Middle frontal gyrus (tissue), 1 donor: Measurements from ENCODE around the gene ZFHX3.

ENCODE experiments used
- DNase-seq: peaks from one replicate; pipeline ENCODE4 v3.0.0-alpha.2; 2015; ENCODE audit warnings: low spot score; ENCODE audit errors: extremely low spot score

Gene ZFHX3

DNA sequence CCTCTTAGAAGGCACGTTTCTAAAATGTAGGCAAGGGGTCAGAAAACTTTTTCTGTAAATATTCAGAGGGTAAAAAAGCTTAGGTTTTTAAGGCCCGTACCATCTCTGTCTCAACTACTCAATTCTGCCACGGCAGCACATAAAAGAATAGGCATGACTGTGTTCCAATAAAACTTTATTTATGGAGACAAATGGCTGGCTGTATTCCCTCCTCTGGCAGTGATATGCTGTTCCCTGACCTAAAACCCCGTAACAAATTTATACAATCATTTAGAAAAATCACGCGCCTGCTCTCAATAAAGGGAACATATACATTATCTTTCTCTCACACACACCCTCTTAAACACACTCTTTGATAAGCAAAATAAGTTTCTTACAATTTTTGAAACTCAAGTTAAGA lies 138.7 kb downstream of the ZFHX3 start:
- no peak for DNase-seq

DNA sequence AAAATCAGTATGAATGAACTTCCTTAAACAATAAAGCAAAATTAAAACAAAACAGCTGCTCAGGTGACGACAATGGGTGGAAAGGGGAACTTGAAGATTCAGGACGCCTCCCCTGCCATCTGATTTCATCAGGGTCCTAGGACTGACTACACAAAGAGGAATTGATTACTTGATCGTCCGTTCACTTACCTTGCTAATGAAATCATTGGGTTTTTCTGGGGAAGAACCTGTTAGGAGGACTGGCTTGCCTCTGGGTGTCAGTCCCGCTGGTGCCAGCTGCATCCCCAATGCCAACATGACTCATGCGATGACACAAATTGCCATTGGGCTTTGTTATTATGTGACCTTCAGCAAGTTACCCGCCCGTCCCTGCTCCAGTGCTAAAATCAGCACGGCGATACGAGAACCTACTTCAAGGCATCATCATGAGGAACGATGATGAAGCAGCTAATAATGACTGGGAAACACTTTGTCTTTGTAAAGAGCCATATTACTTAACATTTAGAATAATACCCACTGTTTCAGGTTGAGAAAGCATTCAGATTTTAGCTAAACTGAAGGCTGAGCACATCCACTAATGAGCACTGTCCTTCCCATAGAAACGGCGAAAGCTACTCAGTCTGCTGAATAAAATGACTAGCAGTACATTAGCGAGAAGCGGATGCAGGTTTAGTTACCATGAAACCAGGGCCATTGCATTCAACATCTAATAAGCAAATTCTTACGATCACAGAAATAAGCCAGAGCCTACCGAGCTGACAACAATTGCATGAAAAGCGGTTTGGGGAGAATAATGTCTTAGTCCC lies 139.4 kb downstream of the ZFHX3 start:
- DNase-seq, result no peak

GRCh38 chr16:72905581-72905980 lies 142.3 kb downstream of the ZFHX3 start:
- DNase-seq, result no peak

DNA sequence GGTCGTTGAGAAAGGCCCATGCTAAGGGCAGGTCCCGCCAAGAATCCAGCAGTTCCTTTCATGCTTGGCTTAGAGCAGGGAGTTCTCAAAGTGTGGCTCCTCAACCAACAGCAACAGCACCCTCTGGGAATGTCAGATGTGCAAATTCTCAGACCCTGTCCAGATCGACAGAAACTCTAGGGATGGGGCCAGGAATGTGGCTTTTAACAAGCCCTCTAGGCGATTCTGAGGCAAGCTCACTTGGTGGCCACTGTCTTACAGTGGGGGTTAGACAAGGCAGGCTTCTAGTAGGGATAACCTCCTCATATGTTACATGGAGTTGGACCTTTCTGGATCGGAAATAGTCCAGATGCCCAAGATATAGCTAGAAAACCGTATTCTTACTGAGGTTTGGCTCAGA lies 144.8 kb downstream of the ZFHX3 start:
- no peak for DNase-seq

DNA sequence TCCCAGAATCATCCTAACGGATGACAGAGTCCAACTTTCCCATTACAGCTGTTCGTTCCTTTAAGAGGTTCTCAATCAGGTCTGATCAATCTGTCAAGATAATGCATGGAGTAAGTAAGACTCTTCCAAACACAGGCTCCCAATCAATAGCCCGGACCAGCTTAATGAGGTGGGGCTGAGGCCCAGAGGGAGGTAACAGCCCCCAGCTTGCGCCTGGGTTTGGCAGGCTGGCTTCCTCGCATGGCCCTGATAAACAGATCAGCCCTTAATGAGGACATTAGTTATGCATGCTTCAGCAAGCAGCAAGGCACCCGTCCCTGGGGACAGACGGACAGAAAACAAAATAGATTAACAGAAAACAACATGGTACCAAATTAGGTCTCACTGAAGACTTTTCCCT lies 145.7 kb downstream of the ZFHX3 start:
- DNase-seq, result no peak

DNA sequence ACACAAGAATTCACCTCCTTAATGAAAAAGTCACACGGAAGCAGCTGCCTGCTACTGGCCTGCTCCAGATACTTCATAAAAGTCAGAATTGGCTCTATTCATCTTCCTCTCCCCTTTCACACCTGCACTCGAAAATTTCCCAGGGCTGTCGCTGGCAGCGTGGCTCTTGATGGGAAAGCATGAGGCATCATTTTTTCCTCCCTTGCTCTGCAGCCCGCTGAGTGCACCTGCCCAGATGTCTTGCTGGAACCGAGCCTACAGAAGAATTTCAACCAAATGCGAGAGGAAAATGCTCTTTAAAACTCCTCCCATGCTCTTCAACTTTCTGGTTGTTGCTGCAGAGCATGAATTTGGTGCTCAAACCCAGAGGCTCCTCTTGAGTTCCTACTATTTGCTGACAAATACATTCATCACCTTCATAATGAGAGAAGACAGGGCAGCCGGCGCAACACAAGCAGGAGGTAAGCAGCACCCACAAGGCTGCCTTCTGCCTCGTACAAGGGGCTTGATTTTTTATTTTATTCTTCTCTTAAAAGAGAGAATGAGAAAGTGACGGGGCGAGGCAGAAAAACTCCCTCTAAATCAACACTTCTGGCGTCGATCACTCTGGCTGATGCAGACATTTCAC lies 146.8 kb downstream of the ZFHX3 start:
- no peak for DNase-seq

GRCh38 chr16:72898216-72898825 lies 149.6 kb downstream of the ZFHX3 start:
- DNase-seq, result no peak

DNA sequence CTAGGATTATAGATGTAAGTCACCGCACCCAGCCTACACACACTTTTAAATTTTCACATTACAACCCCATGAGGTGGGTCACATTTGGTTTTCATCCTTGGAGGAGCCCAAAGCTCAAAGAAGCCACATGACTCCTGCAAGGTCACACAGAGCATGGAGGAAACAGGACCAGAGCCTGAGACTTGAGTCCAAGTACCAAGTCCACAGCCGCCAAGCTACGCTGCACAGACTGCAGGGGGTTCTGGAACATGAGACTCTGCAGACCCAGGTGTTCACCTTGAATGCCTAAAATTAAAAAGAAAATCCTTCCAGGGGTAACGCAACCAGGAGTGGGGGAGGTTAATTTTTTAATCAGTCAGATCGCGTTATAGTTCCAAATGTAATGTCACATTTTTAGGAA lies 150.2 kb downstream of the ZFHX3 start:
- DNase-seq, result no peak

DNA sequence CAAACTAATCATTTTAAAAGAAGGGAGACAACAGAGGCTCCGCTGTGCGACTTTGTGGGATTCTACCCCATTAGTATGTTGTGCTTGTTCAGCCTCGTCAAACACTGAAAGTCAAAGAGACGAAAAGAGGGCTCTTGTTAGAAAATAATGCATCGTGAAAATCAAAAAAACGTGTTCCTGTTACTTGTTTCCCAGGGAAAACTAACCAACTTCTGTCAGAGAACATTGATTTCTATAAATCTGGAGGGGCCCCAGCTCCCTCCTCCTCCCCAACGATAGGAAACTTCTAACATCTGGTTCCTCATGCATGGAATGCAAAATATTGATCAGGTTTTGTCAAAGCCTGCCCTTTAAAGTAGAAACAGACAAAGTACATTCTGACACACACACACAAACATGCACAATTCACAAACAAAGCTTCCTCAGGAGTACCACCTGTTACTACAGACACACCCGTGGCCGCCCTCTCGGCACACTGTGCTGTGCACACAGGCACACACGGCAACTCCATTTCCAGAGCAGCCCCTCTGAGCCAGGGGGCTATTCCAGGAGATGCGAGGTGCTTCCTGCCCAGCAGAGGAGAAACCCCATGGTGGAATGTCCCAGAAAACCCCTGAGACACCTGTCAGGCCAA lies 151.3 kb downstream of the ZFHX3 start:
- no peak for DNase-seq

GRCh38 chr16:72895951-72896350 lies 152.0 kb downstream of the ZFHX3 start:
- no peak for DNase-seq

DNA sequence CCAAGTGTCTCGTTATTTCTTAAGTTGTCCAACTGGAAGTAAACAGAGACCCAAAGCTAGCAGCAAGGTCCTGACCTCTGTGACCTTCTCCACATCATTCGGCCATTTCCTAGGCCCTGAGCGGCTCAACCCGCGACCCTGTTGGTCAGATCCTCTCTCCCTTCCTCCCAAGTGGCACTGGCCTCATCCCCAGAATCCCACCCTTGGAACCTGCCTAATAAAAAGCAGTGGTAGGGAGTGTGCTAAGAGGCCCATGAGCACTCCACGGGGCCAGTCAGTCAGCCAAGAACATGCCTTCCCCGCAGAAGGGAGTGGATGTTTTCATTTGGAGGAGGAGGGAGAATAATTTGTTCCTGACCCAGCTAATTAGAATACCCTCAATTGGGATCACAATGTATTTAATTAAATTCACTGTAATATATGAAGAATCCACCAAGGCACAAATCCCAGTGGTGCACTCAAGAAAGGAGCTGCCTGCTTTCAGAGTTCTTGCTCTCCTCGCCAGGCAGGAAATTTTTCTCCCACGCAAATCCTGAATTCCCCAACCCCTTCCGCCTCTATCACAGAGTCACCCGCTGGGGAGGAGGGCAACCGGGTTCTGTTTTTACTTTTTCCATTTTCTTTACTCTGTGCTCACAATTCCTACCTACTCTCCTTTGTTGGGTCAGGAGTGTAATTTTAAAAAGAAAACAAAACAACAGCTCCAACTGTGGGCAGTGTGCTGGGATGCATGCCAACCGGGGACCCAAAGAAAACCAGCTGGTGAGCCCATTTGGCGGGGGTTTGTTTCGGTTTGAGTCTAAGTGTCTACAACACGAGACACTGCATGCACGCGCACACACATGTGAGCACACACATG lies 153.4 kb downstream of the ZFHX3 start:
- DNase-seq, result no peak

DNA sequence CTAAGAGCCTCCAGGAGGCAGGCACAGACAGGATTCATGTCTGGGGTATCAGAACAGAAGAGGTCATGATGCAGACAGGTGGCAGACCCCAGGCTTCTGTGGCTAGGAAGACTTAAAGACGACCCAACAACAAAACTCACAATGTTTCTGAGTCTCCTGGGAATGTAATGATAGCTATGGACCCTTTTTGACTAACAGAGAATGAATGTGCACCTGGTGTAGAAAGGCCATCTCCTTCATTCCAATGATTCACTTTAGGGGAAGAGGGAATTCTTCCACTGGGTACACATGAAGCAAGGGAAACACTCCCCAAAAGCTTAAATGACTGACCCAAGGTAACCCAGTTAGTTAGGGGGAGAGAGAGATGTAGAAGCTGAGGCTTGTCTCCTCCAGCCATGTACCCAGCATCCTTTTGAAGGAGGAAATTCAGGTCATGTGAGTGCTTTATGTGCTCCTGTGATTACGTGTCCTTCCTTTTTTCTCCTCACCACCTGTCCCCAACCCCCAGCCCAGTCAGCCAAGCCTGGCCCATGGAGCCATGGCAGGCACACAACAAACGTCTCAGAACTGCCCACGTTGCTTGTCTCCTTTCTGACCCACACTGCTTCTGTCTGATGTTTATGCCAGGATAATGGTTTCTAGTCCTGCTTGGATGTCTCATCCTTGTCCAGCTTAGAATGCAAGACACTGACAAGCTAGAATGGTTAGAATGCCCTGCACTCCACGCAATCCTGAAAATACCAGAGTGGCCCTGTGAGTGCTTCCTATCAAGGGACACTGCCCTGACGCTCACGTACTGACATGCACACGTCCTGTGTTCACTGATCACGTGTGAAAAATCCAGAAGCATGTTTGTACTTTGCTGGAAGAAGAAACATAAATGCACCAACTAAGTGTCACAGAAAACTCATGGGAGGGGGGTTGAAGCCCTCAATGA lies 156.4 kb downstream of the ZFHX3 start:
- DNase-seq, result no peak

GRCh38 chr16:72890587-72890986 lies 157.3 kb downstream of the ZFHX3 start:
- DNase-seq, result no peak

- DNase-seq, result no peak
Observed at GRCh38 chr16:72889616-72890582, 158.0 kb downstream of the ZFHX3 start.

DNA sequence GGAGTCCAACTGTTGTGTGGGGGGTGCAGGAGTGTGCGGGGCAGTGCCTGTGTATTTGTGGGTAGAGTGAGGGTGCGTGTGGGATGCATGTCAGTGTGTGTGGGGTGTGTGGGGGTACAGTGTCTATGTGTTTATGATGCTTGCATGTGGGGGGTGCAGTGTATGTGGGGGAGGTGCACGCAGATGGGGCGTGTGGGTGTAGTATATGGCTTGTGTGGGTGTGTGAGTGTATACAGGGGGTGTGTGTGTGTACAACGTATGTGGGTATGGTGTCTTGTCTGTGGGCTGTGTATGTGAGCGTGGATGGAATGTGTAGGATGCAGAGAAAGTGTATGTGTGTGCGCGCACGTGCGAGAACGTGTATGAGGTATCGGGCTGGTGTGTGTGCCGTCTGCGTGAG lies 160.4 kb downstream of the ZFHX3 start:
- DNase-seq, result no peak

DNA sequence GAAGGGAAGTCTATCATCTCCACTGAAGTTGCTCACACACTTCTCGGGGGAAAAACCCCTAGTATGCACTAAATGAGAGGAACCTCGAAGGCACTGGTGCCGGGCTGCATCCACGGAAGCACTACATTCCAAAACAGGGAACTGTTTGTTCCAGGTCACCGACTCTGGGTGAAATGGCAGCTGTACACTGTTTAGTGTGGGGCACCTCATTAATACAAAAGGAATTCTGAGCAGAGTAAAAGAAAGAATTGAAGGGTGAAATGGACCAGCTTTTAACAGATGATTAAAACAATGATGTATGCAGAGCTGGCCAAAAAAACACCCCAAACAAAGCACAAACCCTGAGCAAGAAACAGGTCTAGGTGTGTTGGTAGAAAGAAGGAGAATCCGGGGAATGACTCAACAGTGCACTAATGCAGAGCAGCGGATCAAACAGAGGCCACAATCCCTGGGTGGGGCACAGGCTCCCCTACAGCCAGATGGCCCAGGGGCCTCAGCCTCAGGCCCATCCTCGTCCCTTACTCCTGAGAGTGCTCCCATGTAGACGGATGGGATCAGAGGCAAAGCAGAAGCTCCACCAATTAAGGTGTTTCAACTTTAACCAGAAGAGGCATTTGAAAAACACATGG lies 161.5 kb downstream of the ZFHX3 start:
- no peak for DNase-seq

DNA sequence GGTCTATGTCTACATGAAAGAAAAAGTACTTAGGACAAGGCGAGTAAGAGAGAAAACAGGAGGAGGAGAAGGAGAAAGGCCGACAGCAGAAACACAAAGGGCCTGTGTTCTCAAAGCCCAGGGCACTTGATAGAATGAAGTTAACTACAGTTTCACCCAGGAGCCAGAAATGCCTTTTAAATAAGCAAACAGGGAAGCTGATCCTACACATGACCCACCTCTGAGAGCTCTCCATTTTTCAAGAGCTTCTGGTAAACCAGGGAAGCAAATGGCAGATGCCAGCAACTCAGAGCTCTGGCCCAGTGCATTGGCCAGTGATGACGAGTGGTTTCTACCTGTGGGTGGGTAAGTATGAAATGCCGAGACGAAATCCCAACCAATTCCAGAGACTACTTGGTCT lies 163.4 kb downstream of the ZFHX3 start:
- DNase-seq, result no peak

DNA sequence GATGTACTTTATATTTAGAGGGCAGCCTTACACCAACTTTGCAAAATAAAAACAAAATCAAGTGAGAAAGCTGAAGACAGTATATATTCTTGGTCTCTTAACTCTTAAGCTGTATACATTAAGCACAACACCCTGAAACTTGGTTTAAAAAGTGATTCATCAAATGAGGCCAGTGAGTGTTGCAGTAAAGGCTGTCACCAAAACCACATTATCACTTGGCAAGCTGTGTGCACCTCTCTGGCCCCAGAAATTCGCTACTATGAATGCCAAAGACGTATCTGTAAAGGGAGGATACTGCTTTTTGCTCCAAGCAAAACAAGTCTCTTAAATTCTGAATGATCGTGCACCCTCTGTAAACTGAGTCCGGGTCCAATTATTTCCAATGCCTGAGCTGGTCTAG lies 163.9 kb downstream of the ZFHX3 start:
- DNase-seq, result no peak

- DNase-seq, result no peak
Observed at GRCh38 chr16:72879846-72880245, 168.1 kb downstream of the ZFHX3 start.
